ENCODE results near the gene ZC3H8. TPM values are rescaled to one million over a fixed set of nuclear protein-coding genes. Genes with fewer than 3 reads are reported as not detected.
A peak's percentile ranks its signal among the peaks of the same experiment; 100 is the strongest.
"Not testable (repeated sequence)": the region's sequence is repeated elsewhere in the genome, so short reads cannot be mapped to it uniquely, and the experiment has no call there.

ZC3H8 gene
- polyA plus RNA-seq (2013, experiment 1 of 2) = 8.5 TPM
- 11.5 TPM for polyA plus RNA-seq (2013, experiment 2 of 2)

DNA sequence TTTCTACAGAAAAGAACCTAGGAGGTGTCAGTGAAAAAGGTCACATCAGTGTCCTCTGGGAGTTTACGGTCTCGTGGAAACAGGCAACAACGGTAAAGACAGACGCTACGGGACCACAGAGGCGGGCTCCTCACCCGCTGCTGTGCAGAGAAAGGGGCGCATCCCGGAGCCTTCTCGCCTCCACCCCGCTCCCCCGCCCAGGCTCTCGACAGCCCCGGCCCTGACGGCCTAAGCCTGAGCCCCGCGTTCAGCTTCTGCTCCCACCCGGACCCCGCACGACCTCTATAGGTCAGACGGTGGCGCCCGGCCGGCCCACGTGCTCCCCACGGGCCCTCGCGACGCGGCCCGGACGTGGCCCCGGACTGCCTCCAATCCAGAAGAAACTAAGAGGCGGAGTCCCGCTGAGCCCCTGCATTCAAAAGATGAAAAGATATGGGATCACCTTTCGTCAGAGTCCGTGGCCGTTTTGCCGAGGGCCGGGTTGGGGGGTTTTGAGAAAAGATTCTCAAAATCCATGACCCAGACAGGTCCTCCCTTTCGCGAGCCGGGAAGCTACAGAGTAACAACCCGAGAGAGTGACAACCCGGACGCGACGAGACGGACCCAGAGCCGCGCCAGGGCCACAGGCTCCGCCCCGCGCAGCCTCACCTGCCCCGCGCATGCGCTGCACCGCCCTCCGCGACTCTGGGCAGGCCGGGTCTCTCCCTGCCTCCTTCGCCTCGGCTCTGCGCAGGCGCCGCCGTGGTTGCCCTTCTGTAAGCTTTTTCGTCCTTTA lies at the start of gene ZC3H8:
ZC3H8 (minus strand) TSS at position 577 of the 775 bp plus-strand sequence; CDS start at position 516, 61 bp downstream.
- peaks cover 9% of the 10 kb centered on the region for H3K4me1 ChIP-seq (ENCODE audit: control insufficient read depth, insufficient read depth, low read length, poor library complexity, severe bottlenecking)
- whole genome bisulfite sequencing, 2 experiments (ENCODE audit: insufficient coverage in 2 of 2) = 0 to 1% methylated on average over 44 to 57 of the region's 68 CpGs
- H3K9me3 ChIP-seq (ENCODE audit: control insufficient read depth, low read length) = no peaks in the 10 kb centered on the region

DNA sequence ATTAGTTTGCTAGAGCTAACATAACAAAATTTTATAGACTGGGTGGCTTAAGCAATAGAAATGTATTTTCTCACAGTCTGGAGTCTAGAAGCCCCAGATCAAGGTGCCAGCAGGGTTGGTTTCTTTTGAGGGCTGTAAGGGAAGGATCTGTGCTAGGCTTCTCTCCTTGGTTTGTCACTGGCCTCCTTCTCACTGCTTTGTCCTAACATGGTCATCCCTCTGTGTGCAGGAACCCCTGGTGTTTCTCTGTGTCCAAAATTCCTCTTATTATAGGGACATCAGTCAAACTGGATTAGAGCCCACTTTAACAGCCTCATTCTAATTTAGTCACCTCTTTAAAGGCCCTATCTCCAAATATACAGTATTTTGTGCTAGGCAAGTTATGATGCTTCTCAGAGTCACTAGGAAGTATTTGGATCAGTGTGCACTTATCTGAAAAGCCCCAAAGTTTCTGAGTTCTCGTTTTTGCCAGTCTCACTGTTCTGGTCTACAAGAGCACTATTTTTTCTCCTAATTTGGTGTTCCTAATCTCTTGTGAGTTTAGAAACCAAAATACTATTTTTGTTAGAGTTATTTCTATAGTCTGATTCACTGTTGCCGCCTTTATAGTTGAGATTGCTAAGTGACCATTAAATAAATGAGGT lies 49.6 kb upstream of the ZC3H8 start:
- no peaks in the 10 kb centered on the region for H3K9me3 ChIP-seq (ENCODE audit: control insufficient read depth, low read length)
- no CpG with 5 or more reads among the region's 2 CpGs for WGBS, 2 experiments (ENCODE audit: insufficient coverage in 2 of 2)
- no peak overlapping the region for H3K27ac ChIP-seq (ENCODE audit: low read depth, low read length, severe bottlenecking)
- peaks cover 3% of the 10 kb centered on the region for H3K36me3 ChIP-seq (ENCODE audit: control insufficient read depth, insufficient read depth, low read length)
- peaks cover 14% of the 10 kb centered on the region for H3K4me1 ChIP-seq (ENCODE audit: control insufficient read depth, insufficient read depth, low read length, poor library complexity, severe bottlenecking)
- H3K4me3 ChIP-seq (ENCODE audit: extremely low read depth, insufficient read depth, low read length, poor library complexity, severe bottlenecking) = no peak overlapping the region

More for the DNA sequence above, at the start of gene ZC3H8:
- Histone ChIP-seq H3K27ac (ENCODE audit: low read depth, low read length, severe bottlenecking) (peak within 1 kb of the TSS; percentile 51), H3K36me3 (ENCODE audit: control insufficient read depth, insufficient read depth, low read length) (peaks cover under 1% of the 10 kb centered on the region), H3K4me3 (ENCODE audit: extremely low read depth, insufficient read depth, low read length, poor library complexity, severe bottlenecking) (peak within 1 kb of the TSS; percentile 62)

DNA sequence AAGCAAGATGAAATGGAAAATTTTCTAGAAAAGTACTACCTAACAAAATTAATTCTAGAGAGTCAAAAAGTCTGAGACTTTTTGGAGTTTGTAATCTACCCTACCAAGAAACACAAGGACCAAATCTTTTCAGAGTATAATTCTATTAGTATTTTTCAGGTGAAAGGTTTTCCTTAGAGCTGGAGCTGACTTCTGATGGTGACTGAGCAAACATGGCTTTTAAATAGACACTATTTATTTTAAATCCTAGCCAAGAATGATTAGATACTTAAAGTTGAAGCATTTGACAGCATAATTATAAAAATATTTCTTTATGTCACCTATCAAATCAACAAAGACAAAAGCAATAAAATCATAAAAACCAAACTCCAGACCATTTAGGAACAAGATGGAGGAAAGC lies 47.1 kb upstream of the ZC3H8 start:
- H3K27ac ChIP-seq (ENCODE audit: low read depth, low read length, severe bottlenecking) = no peak overlapping the region
- H3K9me3 ChIP-seq (ENCODE audit: control insufficient read depth, low read length) = no peaks in the 10 kb centered on the region
- H3K4me1 ChIP-seq (ENCODE audit: control insufficient read depth, insufficient read depth, low read length, poor library complexity, severe bottlenecking) = peaks cover 14% of the 10 kb centered on the region
- no peak overlapping the region for H3K4me3 ChIP-seq (ENCODE audit: extremely low read depth, insufficient read depth, low read length, poor library complexity, severe bottlenecking)
- peaks cover 3% of the 10 kb centered on the region for H3K36me3 ChIP-seq (ENCODE audit: control insufficient read depth, insufficient read depth, low read length)

DNA sequence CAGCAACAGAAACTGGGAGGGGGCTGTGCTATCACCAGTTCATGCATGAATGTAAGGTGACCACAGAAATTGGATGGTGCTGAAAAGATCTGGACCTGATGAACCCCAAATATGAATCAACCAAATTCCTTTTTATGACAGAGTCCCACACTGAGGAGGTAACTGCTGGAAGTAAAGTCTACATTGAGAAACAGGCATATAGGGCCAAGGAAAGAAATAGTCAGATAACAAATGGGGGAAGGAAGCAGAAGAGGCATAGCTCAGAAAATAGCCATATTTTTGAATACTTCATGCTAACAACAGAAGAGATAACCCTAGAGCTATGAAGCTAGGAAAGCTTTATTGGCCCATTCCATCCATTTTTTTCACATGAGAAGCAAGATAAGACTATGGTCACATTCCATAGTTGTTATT lies 46.3 kb upstream of the ZC3H8 start:
- Histone ChIP-seq H3K4me1 (ENCODE audit: control insufficient read depth, insufficient read depth, low read length, poor library complexity, severe bottlenecking) (peaks cover 14% of the 10 kb centered on the region), H3K36me3 (ENCODE audit: control insufficient read depth, insufficient read depth, low read length) (peaks cover 3% of the 10 kb centered on the region), H3K4me3 (ENCODE audit: extremely low read depth, insufficient read depth, low read length, poor library complexity, severe bottlenecking) (no peak overlapping the region), H3K9me3 (ENCODE audit: control insufficient read depth, low read length) (no peaks in the 10 kb centered on the region), H3K27ac (ENCODE audit: low read depth, low read length, severe bottlenecking) (peak overlapping the region; percentile 51)

DNA sequence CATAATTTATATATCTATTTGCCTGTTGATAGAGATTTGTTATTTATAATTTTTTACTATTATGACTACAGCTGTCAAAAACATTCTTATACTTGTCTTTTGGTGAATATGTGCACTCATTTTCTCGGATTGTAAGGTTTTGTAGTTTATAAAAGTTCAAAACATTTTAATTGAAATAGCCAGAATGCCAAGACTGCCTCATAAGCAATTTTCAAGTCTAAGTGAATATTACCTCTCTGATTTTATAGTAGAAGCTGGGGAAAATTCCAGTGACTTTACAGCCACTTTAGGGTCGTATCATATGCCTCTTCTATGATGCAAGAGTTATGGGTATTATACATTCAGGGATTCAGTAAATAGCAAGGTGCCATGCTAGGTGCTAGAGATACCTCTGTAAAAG lies 41.6 kb upstream of the ZC3H8 start:
- H3K4me3 ChIP-seq (ENCODE audit: extremely low read depth, insufficient read depth, low read length, poor library complexity, severe bottlenecking) = no peak overlapping the region
- H3K9me3 ChIP-seq (ENCODE audit: control insufficient read depth, low read length) = no peaks in the 10 kb centered on the region
- no CpG with 5 or more reads among the region's 2 CpGs for WGBS, 2 experiments (ENCODE audit: insufficient coverage in 2 of 2)
- peaks cover 9% of the 10 kb centered on the region for H3K4me1 ChIP-seq (ENCODE audit: control insufficient read depth, insufficient read depth, low read length, poor library complexity, severe bottlenecking)
- no peak overlapping the region for H3K27ac ChIP-seq (ENCODE audit: low read depth, low read length, severe bottlenecking)
- no peaks in the 10 kb centered on the region for H3K36me3 ChIP-seq (ENCODE audit: control insufficient read depth, insufficient read depth, low read length)

DNA sequence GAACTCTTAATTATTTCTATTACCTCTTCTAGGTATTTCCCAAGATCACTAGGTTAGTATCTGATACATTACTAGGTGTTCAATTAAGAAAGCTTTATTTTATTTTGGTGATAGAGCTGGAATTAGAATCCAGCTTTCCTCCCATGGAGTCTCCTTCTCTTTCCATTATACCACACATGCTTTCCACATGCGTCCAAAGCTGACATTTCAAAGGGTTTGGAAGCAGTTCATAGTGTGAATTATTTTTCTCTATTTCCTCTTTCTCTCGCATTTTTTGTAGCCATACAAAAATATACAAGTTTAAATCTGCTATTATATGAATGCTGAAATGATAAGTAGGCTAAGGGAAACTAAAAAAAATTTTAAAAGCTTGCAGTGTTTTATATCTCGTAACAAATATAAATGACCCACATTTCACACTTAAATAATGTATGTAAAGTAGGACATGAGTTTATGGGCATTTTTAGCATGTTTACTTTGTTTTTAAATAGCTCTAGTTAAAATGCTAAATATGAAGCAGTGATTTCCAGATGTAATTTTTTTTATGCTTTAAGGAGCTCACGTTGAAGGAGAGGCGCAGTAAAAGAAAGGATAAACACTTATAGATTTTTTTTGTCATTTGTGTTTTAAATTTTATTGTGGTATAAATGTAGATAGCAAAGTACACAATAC lies 40.7 kb upstream of the ZC3H8 start:
- Histone ChIP-seq H3K4me3 (ENCODE audit: extremely low read depth, insufficient read depth, low read length, poor library complexity, severe bottlenecking) (no peak overlapping the region), H3K36me3 (ENCODE audit: control insufficient read depth, insufficient read depth, low read length) (no peaks in the 10 kb centered on the region), H3K27ac (ENCODE audit: low read depth, low read length, severe bottlenecking) (no peak overlapping the region), H3K9me3 (ENCODE audit: control insufficient read depth, low read length) (no peaks in the 10 kb centered on the region), H3K4me1 (ENCODE audit: control insufficient read depth, insufficient read depth, low read length, poor library complexity, severe bottlenecking) (peaks cover 2% of the 10 kb centered on the region)
- WGBS, 2 experiments (ENCODE audit: insufficient coverage in 2 of 2) = 100% methylated on average over 1 of the region's 5 CpGs; no CpG with 5 or more reads in 1 of the 2 experiments

DNA sequence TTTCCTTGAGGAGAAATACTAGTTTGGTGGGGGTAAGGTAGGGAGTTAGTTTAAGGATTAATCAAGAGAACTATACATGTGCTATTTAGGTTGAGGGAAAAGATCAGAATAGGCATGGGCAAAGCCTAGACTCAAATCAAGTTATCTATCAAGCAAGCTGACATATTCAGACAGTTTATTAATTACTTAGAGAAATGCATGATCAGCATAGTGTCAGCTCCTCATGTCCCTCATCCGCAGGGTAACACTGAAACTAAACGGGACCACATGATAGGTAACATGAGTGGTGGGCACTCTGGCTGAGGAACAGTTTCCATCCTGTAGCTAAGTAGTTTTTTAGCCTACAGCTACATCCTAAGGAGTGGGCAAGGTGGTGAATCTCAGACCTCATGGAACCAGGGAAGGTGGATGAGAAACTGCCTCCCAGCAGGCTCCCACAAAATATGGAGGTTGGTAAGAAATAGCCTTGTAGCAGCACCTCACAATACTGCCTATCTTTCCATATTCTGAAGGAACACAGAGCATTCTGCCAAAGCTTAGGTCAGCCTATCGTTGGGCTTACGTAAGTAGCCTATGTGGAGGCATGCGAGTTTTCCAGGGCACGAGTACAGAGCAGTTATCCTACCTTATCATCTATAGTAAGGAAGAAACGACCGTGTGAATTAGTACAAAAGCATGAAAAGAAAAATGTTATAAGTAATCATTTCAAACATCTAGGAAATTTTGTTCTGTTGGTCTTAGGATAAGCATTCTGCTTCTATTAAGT lies 39.0 kb upstream of the ZC3H8 start:
- no peaks in the 10 kb centered on the region for H3K9me3 ChIP-seq (ENCODE audit: control insufficient read depth, low read length)
- H3K4me3 ChIP-seq (ENCODE audit: extremely low read depth, insufficient read depth, low read length, poor library complexity, severe bottlenecking) = no peak overlapping the region
- peaks cover 7% of the 10 kb centered on the region for H3K4me1 ChIP-seq (ENCODE audit: control insufficient read depth, insufficient read depth, low read length, poor library complexity, severe bottlenecking)
- H3K27ac ChIP-seq (ENCODE audit: low read depth, low read length, severe bottlenecking) = no peak overlapping the region
- no peaks in the 10 kb centered on the region for H3K36me3 ChIP-seq (ENCODE audit: control insufficient read depth, insufficient read depth, low read length)
- 80 to 100% methylated on average over 1 to 2 of the region's 8 CpGs for WGBS, 2 experiments (ENCODE audit: insufficient coverage in 2 of 2)

DNA sequence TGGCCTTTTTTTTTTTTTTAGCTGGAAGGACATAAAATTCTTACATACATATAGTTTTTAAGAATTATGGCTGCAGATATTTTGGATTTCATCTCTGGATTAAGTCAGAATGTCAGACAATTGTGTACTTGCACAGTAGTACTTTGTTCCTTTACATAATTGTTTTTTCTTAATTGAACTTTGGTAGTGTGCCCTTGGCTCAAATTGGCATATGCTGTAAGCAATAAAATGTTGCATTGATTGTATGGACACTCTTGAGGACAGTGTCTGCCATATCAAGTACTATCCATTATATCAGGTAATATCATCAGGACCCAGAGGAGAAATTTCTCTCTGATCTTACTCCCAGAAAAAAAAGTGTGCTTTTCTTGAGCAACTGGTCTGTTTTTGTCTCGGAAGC lies 35.8 kb upstream of the ZC3H8 start:
- peaks cover 7% of the 10 kb centered on the region for H3K4me1 ChIP-seq (ENCODE audit: control insufficient read depth, insufficient read depth, low read length, poor library complexity, severe bottlenecking)
- H3K27ac ChIP-seq (ENCODE audit: low read depth, low read length, severe bottlenecking) = no peak overlapping the region
- H3K36me3 ChIP-seq (ENCODE audit: control insufficient read depth, insufficient read depth, low read length) = no peaks in the 10 kb centered on the region
- no peaks in the 10 kb centered on the region for H3K9me3 ChIP-seq (ENCODE audit: control insufficient read depth, low read length)
- no peak overlapping the region for H3K4me3 ChIP-seq (ENCODE audit: extremely low read depth, insufficient read depth, low read length, poor library complexity, severe bottlenecking)
- 89 to 100% methylated on average over 1 of the region's 1 CpG for WGBS, 2 experiments (ENCODE audit: insufficient coverage in 2 of 2)

DNA sequence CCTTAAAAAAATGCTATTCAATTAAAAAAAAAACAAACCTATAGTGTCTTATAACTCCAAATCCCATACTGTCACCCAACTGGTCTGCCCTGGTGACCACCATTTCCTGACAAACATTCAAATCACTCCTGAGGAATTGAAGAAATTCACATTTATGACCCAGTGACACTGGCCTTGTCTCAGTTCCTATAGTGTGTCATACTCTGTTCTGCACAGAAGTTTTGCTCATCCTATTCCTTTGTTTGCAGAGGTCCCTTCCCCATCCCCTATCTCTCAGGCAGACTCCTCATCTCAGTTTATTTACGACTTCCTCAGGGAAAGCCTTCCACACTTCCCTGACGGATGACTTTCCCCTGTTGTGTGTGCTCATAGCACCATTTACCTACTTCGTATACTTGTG lies 35.2 kb upstream of the ZC3H8 start:
- no peaks in the 10 kb centered on the region for H3K9me3 ChIP-seq (ENCODE audit: control insufficient read depth, low read length)
- 80% methylated on average over 1 of the region's 3 CpGs; no CpG with 5 or more reads in 1 of the 2 experiments for WGBS, 2 experiments (ENCODE audit: insufficient coverage in 2 of 2)
- H3K4me1 ChIP-seq (ENCODE audit: control insufficient read depth, insufficient read depth, low read length, poor library complexity, severe bottlenecking) = peaks cover 7% of the 10 kb centered on the region
- H3K4me3 ChIP-seq (ENCODE audit: extremely low read depth, insufficient read depth, low read length, poor library complexity, severe bottlenecking) = no peak overlapping the region
- peak overlapping the region; percentile 29 for H3K27ac ChIP-seq (ENCODE audit: low read depth, low read length, severe bottlenecking)
- no peaks in the 10 kb centered on the region for H3K36me3 ChIP-seq (ENCODE audit: control insufficient read depth, insufficient read depth, low read length)

DNA sequence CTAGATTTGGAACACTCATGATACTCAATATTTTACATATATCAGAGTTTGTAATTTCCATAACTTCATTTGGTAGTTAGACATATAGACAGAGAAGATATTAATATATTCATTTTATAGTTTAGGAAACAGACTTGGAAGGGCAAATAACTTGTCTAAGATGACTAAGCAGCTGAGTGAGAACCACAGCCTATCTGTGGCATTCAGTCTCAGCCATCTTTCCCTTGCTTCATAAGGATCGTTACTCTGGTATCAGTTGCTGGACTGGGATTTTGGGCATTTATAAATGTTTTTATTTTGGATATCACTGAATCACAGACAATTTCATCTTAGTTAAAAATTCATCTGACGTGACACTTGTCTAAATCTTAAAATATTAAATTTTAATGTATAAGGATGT lies 28.7 kb upstream of the ZC3H8 start:
- not testable (repeated sequence) for H3K9me3 ChIP-seq (ENCODE audit: control insufficient read depth, low read length); H3K4me1 ChIP-seq (ENCODE audit: control insufficient read depth, insufficient read depth, low read length, poor library complexity, severe bottlenecking); H3K27ac ChIP-seq (ENCODE audit: low read depth, low read length, severe bottlenecking); H3K36me3 ChIP-seq (ENCODE audit: control insufficient read depth, insufficient read depth, low read length); H3K4me3 ChIP-seq (ENCODE audit: extremely low read depth, insufficient read depth, low read length, poor library complexity, severe bottlenecking)
- no CpG with 5 or more reads among the region's 2 CpGs for WGBS, 2 experiments (ENCODE audit: insufficient coverage in 2 of 2)
